Activated CD4-positive, alpha-beta T cell treated with anti-CD3 and anti-CD28 coated beads for 36 hours (primary cell): ENCODE data around the gene SYTL4. TPM values are rescaled to one million over a fixed set of nuclear protein-coding genes. Genes with fewer than 3 reads are reported as not detected.
"Not testable (repeated sequence)": the region's sequence is repeated elsewhere in the genome, so short reads cannot be mapped to it uniquely, and the experiment has no call there.

Source experiments
- ATAC-seq: fragments of 200-7000 bp; cut with Tn5 transposase; one replicate; pipeline ENCODE4 v1.10.0; 2021; ENCODE audit warnings: mild to moderate bottlenecking, moderate library complexity
- CTCF ChIA-PET: fragments of 350-600 bp; sonication (Branson Sonifier 250); formaldehyde crosslinking; loops from one replicate; lab custom pipeline; 2021; ENCODE audit warnings: antibody characterized with exemption; lab: Charles Lee
- POLR2A ChIA-PET: fragments of 350-600 bp; sonication (Branson Sonifier 250); formaldehyde crosslinking; loops from one replicate; lab custom pipeline; 2021; ENCODE audit warnings: antibody characterized with exemption, inconsistent platforms; lab: Charles Lee
- DNase-seq: peaks from one replicate; pipeline ENCODE4 v3.0.0-alpha.2; 2020
- H3K27ac Mint-ChIP-seq: one replicate; pipeline ENCODE4 v1.8.0; 2021; ENCODE audit warnings: mixed read lengths
- H3K27me3 Mint-ChIP-seq: one replicate; pipeline ENCODE4 v1.8.0; 2021; ENCODE audit warnings: mixed read lengths
- H3K36me3 Mint-ChIP-seq: one replicate; pipeline ENCODE4 v1.8.0; 2021; ENCODE audit warnings: low read depth, mixed read lengths
- H3K4me1 Mint-ChIP-seq: one replicate; pipeline ENCODE4 v1.8.0; 2021; ENCODE audit warnings: mixed read lengths
- H3K4me3 Mint-ChIP-seq: one replicate; pipeline ENCODE4 v1.8.0; 2021; ENCODE audit warnings: mild to moderate bottlenecking, moderate library complexity, mixed read lengths
- H3K9me3 Mint-ChIP-seq: one replicate; pipeline ENCODE4 v1.8.0; 2021; ENCODE audit warnings: low read depth, mixed read lengths
- intact Hi-C, 2 experiments: fragments of 100-400 bp; cut with DNase I in 1 of 2; cut with micrococcal nuclease in 1 of 2; formaldehyde crosslinking; loops; one replicate each; pipeline versions ENCODE4 v1.14.2 to v1.15.1; 2022 to 2024; cut with DNase I, micrococcal nuclease
- total RNA-seq, 2 experiments: library from RNA; stranded (reverse); gene quantifications; one replicate each; pipeline ENCODE4 v1.2.3, GENCODE V29; 2021

SYTL4 gene
- total RNA-seq: not detected

DNA sequence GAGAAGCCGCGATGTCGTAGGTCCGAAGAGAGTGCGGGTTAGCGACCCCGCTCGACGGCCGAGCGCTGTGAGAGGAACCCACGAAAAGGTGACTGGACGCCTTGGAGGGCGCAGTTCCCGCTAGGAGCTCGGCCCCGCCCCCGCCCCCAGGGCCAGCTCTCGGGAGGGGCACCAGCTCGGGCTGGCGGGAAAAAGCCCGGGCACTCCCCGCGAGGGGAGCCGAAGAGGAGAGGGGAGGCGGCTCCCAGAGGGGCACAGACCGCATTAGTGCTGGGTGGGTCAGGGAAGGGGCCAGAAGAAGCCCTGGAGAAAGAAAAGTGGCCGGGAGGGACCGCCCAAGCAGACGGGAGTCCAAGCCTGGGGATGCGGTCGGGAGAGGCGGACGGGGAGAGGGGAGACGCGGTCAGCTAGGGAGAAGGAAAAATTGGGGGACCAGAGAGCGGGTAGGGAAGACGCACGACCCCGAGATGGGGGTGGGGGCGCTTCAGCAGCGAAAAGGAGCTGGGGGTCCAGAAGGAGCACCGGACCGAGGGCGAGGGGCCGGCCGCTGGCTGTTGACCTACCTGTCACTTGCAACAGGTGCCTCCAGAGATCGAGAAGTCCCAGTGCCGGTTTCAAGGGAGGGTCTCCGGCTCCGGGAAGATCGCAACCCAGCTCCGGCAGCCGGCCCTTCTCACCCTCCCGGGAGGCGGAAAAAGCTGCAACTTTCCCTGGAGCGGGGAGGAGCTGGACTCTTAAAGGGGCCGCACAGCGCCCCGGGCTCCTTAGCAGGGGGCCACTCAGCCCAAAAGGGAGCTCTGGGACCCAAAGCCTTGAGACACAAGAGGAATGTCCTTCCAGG, at the start of gene SYTL4:
SYTL4 (minus strand) TSS at position 681 of the 841 bp plus-strand sequence. CDS start 30,084 bp downstream, outside the sequence.
- ChIA-PET CTCF (interaction anchor here (0.6 to 0.7 kb wide), 2 partner anchors 117 to 777 kb away, joined by 3 to 5 read pairs; no protein-coding TSS in a partner anchor), POLR2A (no interaction called here)
- DNase-seq (no peak), ATAC-seq (no peak)
- Mint-ChIP-seq H3K4me1 (peaks cover 2% of the 10 kb centered on the region), H3K9me3 (no peaks in the 10 kb centered on the region), H3K4me3 (no peak within 1 kb of the TSS), H3K27ac (no peak within 1 kb of the TSS), H3K36me3 (no peaks in the 10 kb centered on the region), H3K27me3 (peaks cover 34% of the 10 kb centered on the region)
- intact Hi-C loops: no loop called here

DNA sequence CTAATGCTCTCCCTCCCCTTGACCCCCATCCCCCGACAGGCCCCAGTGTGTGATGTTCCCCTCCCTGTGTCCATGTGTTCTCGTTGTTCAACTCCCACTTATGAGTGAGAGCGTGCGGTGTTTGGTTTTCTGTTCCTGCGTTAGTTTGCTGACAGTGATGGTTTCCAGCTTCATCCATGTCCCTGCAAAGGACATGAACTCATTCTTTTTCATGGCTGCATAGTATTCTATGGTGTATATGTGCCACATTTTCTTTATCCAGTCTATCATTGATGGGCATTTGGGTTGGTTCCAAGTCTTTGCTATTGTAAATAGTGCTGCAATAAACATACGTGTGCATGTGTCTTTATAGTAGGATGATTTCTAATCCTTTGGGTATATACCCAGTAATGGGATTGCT, 37.5 kb upstream of the SYTL4 start:
- ATAC-seq, DNase-seq, H3K9me3 Mint-ChIP-seq, POLR2A ChIA-PET, H3K4me1 Mint-ChIP-seq, H3K27ac Mint-ChIP-seq, H3K27me3 Mint-ChIP-seq, H3K36me3 Mint-ChIP-seq, H3K4me3 Mint-ChIP-seq: not testable (repeated sequence)
- intact Hi-C loops: loop anchor here in 1 of 2 experiments (2.0 kb wide), 1 partner anchor 257 kb away; no protein-coding TSS in a partner anchor
- CTCF ChIA-PET: interaction anchor here (0.6 to 7.8 kb wide), 11 partner anchors 8 to 278 kb away, joined by 3 to 134 read pairs (median 3); no protein-coding TSS in a partner anchor

DNA sequence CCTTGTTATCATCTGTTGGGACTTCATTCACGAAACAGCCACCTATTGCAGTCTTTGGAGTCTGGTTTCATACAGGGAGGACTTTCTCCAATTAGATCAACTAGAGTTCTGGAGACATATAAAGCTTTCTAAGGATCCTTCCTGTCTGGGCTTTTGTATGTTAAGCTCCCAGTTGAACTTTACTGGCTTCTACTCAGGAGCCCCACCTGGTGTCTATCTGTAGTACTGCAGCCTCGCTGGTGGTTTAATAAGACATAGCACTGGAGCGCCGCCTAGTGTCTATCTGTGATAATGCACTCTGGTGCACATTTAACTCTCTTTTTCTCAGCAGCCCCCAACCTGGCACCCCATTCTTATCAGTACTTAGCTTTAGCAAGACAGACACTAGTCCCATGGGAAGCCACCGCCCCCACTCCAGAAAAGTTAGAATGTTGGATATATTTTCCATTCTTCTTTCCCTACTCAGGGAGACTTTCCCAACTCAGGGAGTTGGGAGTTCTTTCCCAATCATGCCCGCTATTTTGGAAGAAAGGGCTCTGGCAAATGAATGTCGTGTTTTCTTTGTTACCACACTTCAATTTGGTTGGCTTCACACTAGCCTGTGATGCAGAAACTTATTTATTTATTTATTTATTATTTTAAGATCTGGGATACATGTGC, 36.9 kb upstream of the SYTL4 start:
- intact Hi-C loops: loop anchor here (1.0 to 2.0 kb wide), 2 partner anchors 84 to 256 kb away; no protein-coding TSS in a partner anchor
- ChIA-PET POLR2A (interaction anchor here (0.6 kb wide), 1 partner anchor 546 kb away, joined by 3 read pairs; no protein-coding TSS in a partner anchor), CTCF (interaction anchor here (0.6 to 7.8 kb wide), 23 partner anchors 8 to 1256 kb away, joined by 3 to 134 read pairs (median 4); no protein-coding TSS in a partner anchor)
- Mint-ChIP-seq H3K36me3 (no peaks in the 10 kb centered on the region), H3K4me1 (no peaks in the 10 kb centered on the region), H3K4me3 (no peak overlapping the region), H3K27me3 (peaks cover 3% of the 10 kb centered on the region), H3K27ac (no peak overlapping the region), H3K9me3 (no peaks in the 10 kb centered on the region)
- DNase-seq: peak; percentile 89
- ATAC-seq: peak; percentile 49

DNA sequence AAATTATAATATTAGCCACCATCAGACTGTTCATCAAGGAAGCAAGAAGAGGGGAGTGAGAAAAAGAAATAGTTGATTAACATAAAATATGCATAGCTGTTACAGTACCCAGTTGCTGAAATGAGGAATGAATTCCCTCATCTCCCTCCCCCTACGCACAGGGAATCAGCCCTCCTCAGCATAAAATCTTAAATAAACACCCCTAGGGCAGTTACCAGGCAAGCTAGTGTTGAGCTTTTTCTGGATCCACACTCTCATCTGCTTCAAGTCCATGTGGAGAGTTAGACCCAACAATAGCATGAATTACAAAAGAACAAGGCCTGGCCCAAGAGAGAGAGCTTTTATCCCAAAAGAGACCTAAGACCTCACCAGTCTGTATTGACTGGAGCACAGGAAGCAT, 19.0 kb upstream of the SYTL4 start:
- H3K9me3 Mint-ChIP-seq: no peaks in the 10 kb centered on the region
- H3K36me3 Mint-ChIP-seq: no peaks in the 10 kb centered on the region
- CTCF ChIA-PET: no interaction called here
- intact Hi-C loops: no loop called here
- ATAC-seq (no peak), DNase-seq (no peak)
- H3K4me3 Mint-ChIP-seq: no peak overlapping the region
- H3K4me1 Mint-ChIP-seq: no peaks in the 10 kb centered on the region
- H3K27ac Mint-ChIP-seq: no peak overlapping the region
- H3K27me3 Mint-ChIP-seq: peaks cover 10% of the 10 kb centered on the region
- POLR2A ChIA-PET: no interaction called here

DNA sequence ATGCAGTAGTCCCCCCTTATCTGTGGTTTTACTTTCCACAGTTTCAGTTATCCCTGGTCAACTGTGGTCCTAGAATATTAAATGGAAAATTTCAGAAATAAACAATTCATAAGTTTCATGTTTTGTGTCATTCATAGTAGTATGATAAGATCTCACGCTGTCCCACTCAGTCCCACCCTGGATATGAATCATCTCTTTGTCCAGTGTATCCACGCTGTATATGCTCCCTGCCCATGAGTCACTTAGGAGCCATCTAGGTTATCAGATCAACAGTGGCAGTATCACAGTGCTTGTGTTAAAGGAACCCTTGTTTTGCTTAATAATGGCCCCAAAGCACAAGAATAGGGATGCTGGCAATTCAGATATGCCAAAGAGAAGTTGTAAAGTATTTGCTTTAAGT, 16.2 kb upstream of the SYTL4 start:
- no peak overlapping the region for H3K27ac Mint-ChIP-seq
- H3K4me3 Mint-ChIP-seq: no peak overlapping the region
- H3K4me1 Mint-ChIP-seq: no peaks in the 10 kb centered on the region
- ChIA-PET POLR2A (no interaction called here), CTCF (no interaction called here)
- no peaks in the 10 kb centered on the region for H3K9me3 Mint-ChIP-seq
- DNase-seq (no peak), ATAC-seq (no peak)
- no peaks in the 10 kb centered on the region for H3K36me3 Mint-ChIP-seq
- intact Hi-C loops: no loop called here
- peaks cover 10% of the 10 kb centered on the region for H3K27me3 Mint-ChIP-seq

DNA sequence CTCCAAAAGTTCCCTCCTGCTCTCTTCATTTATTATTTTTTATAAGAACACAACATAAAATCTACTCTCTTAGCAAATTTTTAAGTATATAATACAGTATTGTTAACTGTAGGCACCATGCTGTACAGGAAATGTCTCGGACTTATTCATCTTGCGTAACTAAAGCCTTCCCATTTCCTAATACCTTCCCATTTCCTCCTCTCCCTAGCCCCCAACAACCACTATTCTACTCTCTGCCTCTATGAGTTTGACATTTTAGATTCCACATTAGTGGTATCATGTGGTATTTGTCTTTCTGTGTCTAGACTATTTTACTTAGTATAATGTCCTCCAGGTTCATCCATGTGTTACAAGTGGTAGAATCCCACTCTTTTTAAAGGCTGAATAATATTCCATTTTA, 15.8 kb upstream of the SYTL4 start:
- no peak overlapping the region for H3K4me3 Mint-ChIP-seq
- no peak overlapping the region for H3K27ac Mint-ChIP-seq
- H3K27me3 Mint-ChIP-seq: peaks cover 10% of the 10 kb centered on the region
- H3K9me3 Mint-ChIP-seq: no peaks in the 10 kb centered on the region
- ChIA-PET POLR2A (no interaction called here), CTCF (no interaction called here)
- no peak for ATAC-seq
- intact Hi-C loops: no loop called here
- H3K36me3 Mint-ChIP-seq: no peaks in the 10 kb centered on the region
- no peak for DNase-seq
- H3K4me1 Mint-ChIP-seq: no peaks in the 10 kb centered on the region

DNA sequence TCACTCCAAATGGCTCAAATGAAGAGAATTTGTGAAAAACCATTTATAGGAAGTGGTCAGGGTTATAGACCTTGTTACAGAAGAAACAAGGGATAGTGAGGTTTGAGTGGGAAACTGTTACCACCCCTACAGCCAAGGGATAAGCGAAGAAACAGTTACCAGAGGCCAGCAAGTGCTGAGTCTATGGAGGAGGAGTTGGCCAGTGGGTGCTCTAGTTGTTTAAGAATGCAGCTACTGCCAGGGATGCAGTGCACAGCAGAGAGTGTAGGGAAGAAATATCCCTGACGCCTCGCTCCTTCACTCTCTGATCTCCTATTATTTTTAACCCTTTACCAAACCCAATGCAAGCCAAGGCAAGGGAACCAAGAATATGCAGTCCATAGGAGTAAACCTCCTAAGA, 15.2 kb upstream of the SYTL4 start:
- ChIA-PET POLR2A (no interaction called here), CTCF (no interaction called here)
- H3K4me1 Mint-ChIP-seq: no peaks in the 10 kb centered on the region
- no peaks in the 10 kb centered on the region for H3K36me3 Mint-ChIP-seq
- H3K9me3 Mint-ChIP-seq: no peaks in the 10 kb centered on the region
- no peak overlapping the region for H3K4me3 Mint-ChIP-seq
- H3K27me3 Mint-ChIP-seq: peaks cover 10% of the 10 kb centered on the region
- intact Hi-C loops: no loop called here
- DNase-seq: no peak
- no peak overlapping the region for H3K27ac Mint-ChIP-seq
- no peak for ATAC-seq

DNA sequence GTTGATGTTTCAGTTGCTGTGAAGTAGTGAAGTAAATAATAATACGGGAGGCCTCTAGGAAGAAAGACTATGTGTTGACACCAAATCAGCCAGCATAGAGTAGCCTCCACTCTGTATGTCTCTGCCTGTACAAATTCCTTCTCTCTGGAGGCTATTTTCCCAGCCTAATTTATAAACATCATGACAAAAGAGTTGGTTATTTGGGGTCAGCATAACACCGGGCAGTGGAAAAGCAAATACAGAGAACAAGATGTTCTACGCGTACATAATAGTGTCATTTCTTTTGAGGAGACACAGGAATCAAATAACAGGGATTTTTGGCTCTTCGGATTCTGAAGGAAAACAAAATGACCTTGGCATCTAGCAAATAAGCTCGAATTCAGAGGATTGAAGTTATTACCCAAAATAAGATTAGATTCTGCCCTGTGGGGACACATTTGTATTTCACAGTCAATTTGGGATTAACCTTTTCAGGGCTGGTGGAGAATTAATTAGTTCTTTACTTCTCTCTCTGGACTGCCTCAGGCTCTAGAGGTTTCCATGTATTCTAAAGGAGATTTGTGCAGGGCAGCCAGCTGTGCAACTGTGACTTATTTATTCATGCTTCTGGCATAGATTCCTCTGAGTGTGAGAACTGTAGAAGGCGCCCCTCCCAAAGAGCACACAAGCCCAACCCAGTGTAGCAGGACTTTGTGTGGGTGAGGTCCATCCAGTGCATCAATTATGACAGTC, 14.1 kb upstream of the SYTL4 start:
- Mint-ChIP-seq H3K27ac (no peak overlapping the region), H3K36me3 (no peaks in the 10 kb centered on the region), H3K4me3 (no peak overlapping the region), H3K27me3 (peaks cover 3% of the 10 kb centered on the region), H3K4me1 (no peaks in the 10 kb centered on the region), H3K9me3 (no peaks in the 10 kb centered on the region)
- no peak for DNase-seq
- no peak for ATAC-seq
- CTCF ChIA-PET: no interaction called here
- POLR2A ChIA-PET: no interaction called here
- intact Hi-C loops: no loop called here

DNA sequence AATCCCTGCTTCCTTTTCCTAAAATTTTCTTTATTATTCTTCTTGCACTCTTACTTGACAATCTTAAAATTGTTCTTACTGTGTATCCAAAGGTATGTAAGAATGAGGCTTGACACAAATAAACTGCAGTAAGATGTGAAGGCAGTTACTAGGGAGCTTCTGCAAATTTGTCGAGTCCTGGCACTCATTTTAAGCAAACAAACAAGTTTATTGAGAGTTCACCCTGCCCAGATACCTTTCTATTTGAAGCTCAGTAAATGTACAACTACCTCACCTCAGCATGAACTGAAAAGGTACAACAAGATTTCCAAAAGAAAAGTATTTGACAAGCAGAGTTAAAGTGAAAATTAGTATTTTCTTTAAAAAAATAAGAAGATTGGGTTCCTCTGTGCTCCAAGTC, 13.3 kb upstream of the SYTL4 start:
- CTCF ChIA-PET: interaction anchor here (1.2 kb wide), 1 partner anchor 23 kb away, joined by 4 read pairs; no protein-coding TSS in a partner anchor
- intact Hi-C loops: no loop called here

DNA sequence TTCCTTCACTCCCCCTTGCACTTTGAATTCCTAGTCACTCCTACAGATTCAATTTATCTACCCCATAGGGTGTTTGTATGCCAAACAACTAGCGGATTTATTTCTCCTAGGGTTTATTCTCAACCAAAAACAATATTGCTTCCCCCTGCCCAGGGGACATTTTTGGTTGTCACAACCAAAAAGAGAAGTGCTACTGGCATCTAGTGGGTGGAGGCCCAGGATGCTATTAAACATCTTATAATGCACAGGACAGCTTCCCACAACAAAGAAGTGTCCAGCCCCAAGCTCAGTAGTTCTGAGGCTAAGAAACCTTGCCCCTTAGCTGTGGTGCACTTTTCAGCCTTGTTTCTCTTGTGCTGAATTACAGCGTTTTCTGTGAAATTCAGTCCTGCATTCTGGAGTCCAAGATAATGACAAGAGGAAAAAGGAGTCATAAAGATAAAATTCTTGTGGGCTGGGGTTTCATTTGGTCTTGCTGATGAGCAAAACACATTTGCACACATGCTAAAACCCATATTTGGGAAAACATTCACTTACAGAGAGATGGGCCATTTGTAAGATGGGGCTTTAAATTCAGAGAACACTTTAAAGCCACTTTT, 11.2 kb upstream of the SYTL4 start:
- ChIA-PET POLR2A (no interaction called here), CTCF (no interaction called here)
- Mint-ChIP-seq H3K4me1 (no peaks in the 10 kb centered on the region), H3K9me3 (no peaks in the 10 kb centered on the region), H3K36me3 (no peaks in the 10 kb centered on the region), H3K4me3 (no peak overlapping the region), H3K27me3 (no peaks in the 10 kb centered on the region), H3K27ac (no peak overlapping the region)
- intact Hi-C loops: no loop called here
- DNase-seq: no peak
- ATAC-seq: no peak

More for the DNA sequence above, 13.3 kb upstream of the SYTL4 start:
- no peak for ATAC-seq
- Mint-ChIP-seq H3K27ac (no peak overlapping the region), H3K36me3 (no peaks in the 10 kb centered on the region), H3K4me3 (no peak overlapping the region), H3K9me3 (no peaks in the 10 kb centered on the region), H3K27me3 (peaks cover 2% of the 10 kb centered on the region), H3K4me1 (no peaks in the 10 kb centered on the region)
- DNase-seq: no peak
- POLR2A ChIA-PET: no interaction called here

DNA sequence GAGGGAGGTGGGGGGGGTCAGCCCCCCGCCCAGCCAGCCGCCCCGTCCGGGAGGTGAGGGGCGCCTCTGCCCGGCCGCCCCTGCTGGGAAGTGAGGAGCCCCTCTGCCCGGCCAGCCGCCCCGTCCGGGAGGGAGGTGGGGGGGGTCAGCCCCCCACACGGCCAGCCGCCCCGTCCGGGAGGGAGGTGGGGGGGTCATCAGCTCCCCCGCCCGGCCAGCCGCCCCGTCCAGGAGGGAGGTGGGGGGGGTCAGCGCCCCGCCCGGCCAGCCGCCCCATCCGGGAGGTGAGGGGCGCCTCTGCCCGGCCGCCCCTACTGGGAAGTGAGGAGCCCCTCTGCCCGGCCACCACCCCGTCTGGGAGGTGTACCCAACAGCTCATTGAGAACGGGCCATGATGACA, 7.9 kb downstream of the SYTL4 start:
- CTCF ChIA-PET, POLR2A ChIA-PET, ATAC-seq, H3K9me3 Mint-ChIP-seq, H3K4me3 Mint-ChIP-seq, H3K4me1 Mint-ChIP-seq, DNase-seq, intact Hi-C loops, H3K27ac Mint-ChIP-seq, H3K36me3 Mint-ChIP-seq: not testable (repeated sequence)
- peaks cover 10% of the 10 kb centered on the region for H3K27me3 Mint-ChIP-seq
